ENCODE measurements around the gene PLEKHM3. TPM values are rescaled to one million over a fixed set of nuclear protein-coding genes. Genes with fewer than 3 reads are reported as not detected.

The PLEKHM3 gene
- total RNA-seq, 4 donors from 2014 or later, result 14.9 to 28.3 (median 21.0) TPM

- DNase-seq (ENCODE audit: low spot score in 2 of 2), result no peak
- no peak overlapping the region for H3K27ac ChIP-seq
- TF ChIP-seq EP300 (IDR thresholded peaks at IDR 0.05) (no peak), POLR2AphosphoS5 (IDR thresholded peaks at IDR 0.05) (no peak), POLR2A (IDR thresholded peaks at IDR 0.05) (no peak), CTCF (IDR thresholded peaks at IDR 0.05) (no peak)
- H3K9me3 ChIP-seq, result no peaks in the 10 kb centered on the region
- WGBS, result 84% methylated on average over 29 of the region's 29 CpGs
- no peaks in the 10 kb centered on the region for H3K36me3 ChIP-seq
- H3K27me3 ChIP-seq, result no peaks in the 10 kb centered on the region
- no peaks in the 10 kb centered on the region for H3K4me1 ChIP-seq
- H3K4me3 ChIP-seq, result no peak overlapping the region
Observed at GRCh38 chr2:207930747-207931146, 94.6 kb downstream of the PLEKHM3 start.

GRCh38 chr2:207929923-207930322 is 95.4 kb downstream of the PLEKHM3 start:
- Histone ChIP-seq H3K9me3 (no peaks in the 10 kb centered on the region), H3K4me3 (no peak overlapping the region), H3K27ac (no peak overlapping the region), H3K4me1 (no peaks in the 10 kb centered on the region), H3K36me3 (no peaks in the 10 kb centered on the region), H3K27me3 (no peaks in the 10 kb centered on the region)
- DNase-seq (ENCODE audit: low spot score in 2 of 2), result no peak
- 91% methylated on average over 3 of the region's 3 CpGs for WGBS
- TF ChIP-seq CTCF (IDR thresholded peaks at IDR 0.05) (no peak), POLR2A (IDR thresholded peaks at IDR 0.05) (no peak)

- Histone ChIP-seq H3K4me3 (no peak overlapping the region), H3K36me3 (peaks cover 5% of the 10 kb centered on the region), H3K4me1 (no peaks in the 10 kb centered on the region), H3K27ac (no peak overlapping the region), H3K27me3 (no peaks in the 10 kb centered on the region), H3K9me3 (no peaks in the 10 kb centered on the region)
- DNase-seq (ENCODE audit: low spot score in 2 of 2), result no peak
- no peak for TF ChIP-seq POLR2A (IDR thresholded peaks at IDR 0.05)
- no peak for TF ChIP-seq EP300 (IDR thresholded peaks at IDR 0.05)
- no peak for TF ChIP-seq CTCF (IDR thresholded peaks at IDR 0.05)
- TF ChIP-seq POLR2AphosphoS5 (IDR thresholded peaks at IDR 0.05), result no peak
Observed at GRCh38 chr2:207928079-207928478, 97.2 kb downstream of the PLEKHM3 start.

- H3K27ac ChIP-seq, result no peak overlapping the region
- H3K36me3 ChIP-seq, result peaks cover 5% of the 10 kb centered on the region
- TF ChIP-seq CTCF (IDR thresholded peaks at IDR 0.05), result no peak
- TF ChIP-seq EP300 (IDR thresholded peaks at IDR 0.05), result no peak
- TF ChIP-seq POLR2AphosphoS5 (IDR thresholded peaks at IDR 0.05), result no peak
- TF ChIP-seq POLR2A (IDR thresholded peaks at IDR 0.05), result no peak
- H3K4me3 ChIP-seq, result no peak overlapping the region
- H3K27me3 ChIP-seq, result no peaks in the 10 kb centered on the region
- DNase-seq (ENCODE audit: low spot score in 2 of 2), result no peak
- 92% methylated on average over 4 of the region's 4 CpGs for WGBS
- H3K4me1 ChIP-seq, result no peaks in the 10 kb centered on the region
- H3K9me3 ChIP-seq, result no peaks in the 10 kb centered on the region
Observed at GRCh38 chr2:207926989-207927300, 98.4 kb downstream of the PLEKHM3 start.

- WGBS, result 81% methylated on average over 12 of the region's 13 CpGs
- TF ChIP-seq CTCF (IDR thresholded peaks at IDR 0.05) (no peak), EP300 (IDR thresholded peaks at IDR 0.05) (no peak), POLR2A (IDR thresholded peaks at IDR 0.05) (no peak), POLR2AphosphoS5 (IDR thresholded peaks at IDR 0.05) (no peak)
- Histone ChIP-seq H3K4me3 (no peak overlapping the region), H3K27ac (no peak overlapping the region), H3K36me3 (peaks cover 5% of the 10 kb centered on the region), H3K4me1 (no peaks in the 10 kb centered on the region), H3K9me3 (no peaks in the 10 kb centered on the region), H3K27me3 (no peaks in the 10 kb centered on the region)
- DNase-seq (ENCODE audit: low spot score in 2 of 2), result no peak
Observed at GRCh38 chr2:207926133-207926988, 99.0 kb downstream of the PLEKHM3 start.
